H1 (cell line): ENCODE data around the gene TGIF1. TPM values are rescaled to one million over a fixed set of nuclear protein-coding genes. Genes with fewer than 3 reads are reported as not detected.
A peak's percentile ranks its signal among the peaks of the same experiment; 100 is the strongest.

ENCODE experiments used
- BACH1 ChIP-seq: IDR thresholded peaks from 2 replicates; pipeline ENCODE4 v1.6.1; 2012; ENCODE audit warnings: low read length, improper control_type of control experiment
- CTBP2 ChIP-seq: IDR thresholded peaks from 2 replicates; pipeline ENCODE4 v1.7.0; 2011; ENCODE audit warnings: borderline replicate concordance, mild to moderate bottlenecking, moderate library complexity, mixed read lengths, low read length; ENCODE audit not compliant: insufficient read depth, insufficient read length
- HDAC2 ChIP-seq, 2 experiments: fragments of 300-600 bp in 1 of 2; sonication (generic) in 1 of 2; IDR thresholded peaks; 2 replicates each; pipeline ENCODE4 v1.6.1; 2011 to 2012; ENCODE audit warnings: low read depth in 2 of 2, low read length in 2 of 2, mild to moderate bottlenecking in 2 of 2, moderate library complexity in 2 of 2, borderline replicate concordance in 1 of 2, inconsistent platforms in 1 of 2
- JUN ChIP-seq: IDR thresholded peaks from 2 replicates; pipeline ENCODE4 v1.6.1; 2011; ENCODE audit warnings: low read depth, mild to moderate bottlenecking, improper control_type of control experiment, low read length
- MAFK ChIP-seq: IDR thresholded peaks from 2 replicates; pipeline ENCODE4 v1.6.1; 2012; ENCODE audit warnings: low read depth, mild to moderate bottlenecking, improper control_type of control experiment, low read length
- POLR2A ChIP-seq, 2 experiments: IDR thresholded peaks; 1 replicate in 1 of 2; 2 replicates in 1 of 2; pipeline ENCODE4 v1.6.1; 2011; ENCODE audit warnings: low read depth in 2 of 2, low read length in 2 of 2, mild to moderate bottlenecking in 2 of 2; ENCODE audit errors: control extremely low read depth in 1 of 2
- POLR2AphosphoS5 ChIP-seq: IDR thresholded peaks from 2 replicates; pipeline ENCODE4 v1.6.1; 2011; ENCODE audit warnings: low read depth, low read length
- RBBP5 ChIP-seq: IDR thresholded peaks from 2 replicates; pipeline ENCODE4 v1.7.1; 2012; ENCODE audit warnings: low read depth, mild to moderate bottlenecking, inconsistent platforms, low read length, moderate library complexity, borderline replicate concordance
- SAP30 ChIP-seq: fragments of 300-600 bp; sonication (generic); IDR thresholded peaks from 2 replicates; pipeline ENCODE4 v1.7.1; 2012; ENCODE audit warnings: low read length, moderate library complexity, mild to moderate bottlenecking, inconsistent platforms; ENCODE audit not compliant: insufficient read depth, insufficient replicate concordance
- SP4 ChIP-seq: IDR thresholded peaks from 2 replicates; pipeline ENCODE4 v1.6.1; 2012; ENCODE audit warnings: low read length, inconsistent platforms
- TAF1 ChIP-seq: IDR thresholded peaks from 2 replicates; pipeline ENCODE4 v1.6.1; 2011; ENCODE audit warnings: mild to moderate bottlenecking, low read depth, low read length
- TBP ChIP-seq: IDR thresholded peaks from 2 replicates; pipeline ENCODE4 v1.6.1; 2011; ENCODE audit warnings: low read depth, low read length, improper control_type of control experiment
- polyA plus RNA-seq, 7 experiments: library from polyadenylated mRNA; depleted of rRNA in 3 of 7; stranded (reverse) in 5 of 7; unstranded in 2 of 7; fragments of >200 nt in 5 of 7; fragments of 200-250 nt in 2 of 7; gene quantifications; 1 replicate in 5 of 7; 2 replicates in 1 of 7; 4 replicates in 1 of 7; pipeline versions ENCODE4 v1.2.1 to v1.2.3, GENCODE V29; 2011 to 2013; ENCODE audit warnings: missing spikeins in 2 of 7, mixed read lengths in 2 of 7
- total RNA-seq: library from RNA; stranded (reverse); fragmentation: NEBNext Ultra II Directional; extraction: Animal tissue kit (Norgen Biotek cat#: 25700); gene quantifications from 2 replicates; pipeline ENCODE4 v1.2.1, GENCODE V29; 2021

TGIF1 gene
- total and polyA plus RNA-seq, 2 of the 8 experiments (the other 6 are each of a cell fraction or from before 2014, with no cell fraction given): 256 to 262 TPM

- TF ChIP-seq HDAC2 (IDR thresholded peaks at IDR 0.05; ENCODE audit: borderline replicate concordance in 1 of 2, low read depth in 2 of 2, low read length in 2 of 2): peak in 1 of 2 experiments; percentile 52; a peak in 2 of 4 replicates
- no peak for TF ChIP-seq RBBP5
- TF ChIP-seq JUN: no peak
- TF ChIP-seq POLR2A (IDR thresholded peaks at IDR 0.05; ENCODE audit: control extremely low read depth in 1 of 2, low read depth in 2 of 2, low read length in 2 of 2): peak in 1 of 2 experiments; percentile 67; a peak in 1 of 3 replicates
- TF ChIP-seq BACH1: 0 out of 2 replicates have a peak, but pooled peaks have one; percentile 10
- TF ChIP-seq MAFK: no peak
- peak; percentile 79 for TF ChIP-seq SAP30
- no peak for TF ChIP-seq SP4
- TF ChIP-seq CTBP2: peak; percentile 69
- peak; percentile 48; the same call in 1 of the 2 replicates for TF ChIP-seq TBP
- TF ChIP-seq TAF1: peak; percentile 53; the same call in 1 of the 2 replicates
- peak; percentile 39 for TF ChIP-seq POLR2AphosphoS5
Observed at GRCh38 chr18:3451183-3451988, 1.4 kb downstream of the TGIF1 start (continued).
